GM18526 (cell line): ENCODE measurements around the gene PKNOX2.

Experiments used
- POLR2A ChIP-seq: IDR thresholded peaks from 3 replicates; pipeline ENCODE4 v1.6.1; 2011; ENCODE audit not compliant: insufficient read length; ENCODE audit errors: extremely low read depth

The PKNOX2 gene

GRCh38 chr11:125331357-125332035, 166.9 kb downstream of the PKNOX2 start:
- TF ChIP-seq POLR2A, result no peak

GRCh38 chr11:125332821-125333220, 168.3 kb downstream of the PKNOX2 start:
- no peak for TF ChIP-seq POLR2A

DNA sequence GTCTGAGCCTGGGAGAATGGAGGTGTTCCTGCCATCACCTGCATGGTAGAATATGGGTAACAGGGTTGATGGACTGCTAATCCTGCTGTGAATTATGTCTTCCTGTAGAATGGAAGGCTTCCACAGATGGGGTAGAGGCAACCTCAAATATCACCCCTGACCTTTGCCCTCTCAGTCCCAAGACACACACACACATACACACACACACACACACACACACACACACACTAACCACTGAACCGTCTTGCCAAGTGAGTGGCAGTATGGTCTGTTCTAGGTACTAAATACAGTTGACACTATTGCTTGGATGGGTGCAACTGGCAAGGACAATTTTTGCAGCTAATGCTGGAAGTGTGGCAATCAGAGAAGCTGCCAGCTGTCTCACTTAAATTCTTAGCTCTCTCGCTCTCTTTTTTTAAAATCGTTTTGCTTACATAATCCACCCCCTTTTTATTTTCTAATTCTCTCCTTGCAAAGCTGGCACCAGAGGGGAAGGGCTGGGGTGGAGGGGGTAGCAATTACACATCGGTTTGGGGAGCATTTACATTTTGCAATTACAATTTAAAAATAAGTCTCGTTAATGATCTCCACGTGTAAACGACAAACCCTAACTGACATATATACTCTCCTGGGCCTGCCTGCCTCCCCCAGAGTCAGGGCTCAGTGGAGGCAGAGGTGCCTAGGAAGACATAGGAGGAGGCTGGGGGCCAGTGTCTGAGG, 169.0 kb downstream of the PKNOX2 start:
- no peak for TF ChIP-seq POLR2A

DNA sequence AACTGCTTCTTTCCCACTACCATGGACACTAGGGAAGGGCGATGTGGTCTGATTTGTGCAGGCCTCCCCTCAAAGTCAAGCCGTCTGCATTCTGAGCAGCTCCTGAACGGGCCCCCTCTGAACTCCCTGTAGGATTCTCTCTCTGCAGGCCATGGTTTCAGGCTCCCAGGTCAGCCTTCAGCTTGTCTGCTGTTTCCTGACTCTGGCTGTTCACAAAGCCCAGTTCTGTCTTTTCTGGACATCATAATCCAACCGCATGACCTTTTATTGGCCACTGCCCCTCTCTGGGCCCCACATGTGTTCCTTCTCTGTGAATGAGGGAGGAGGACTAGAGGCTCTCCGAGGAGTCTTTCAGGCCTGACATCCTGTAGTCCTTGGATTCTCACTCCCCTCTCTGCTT, 170.6 kb downstream of the PKNOX2 start:
- no peak for TF ChIP-seq POLR2A

GRCh38 chr11:125337836-125338834, 173.6 kb downstream of the PKNOX2 start:
- no peak for TF ChIP-seq POLR2A

DNA sequence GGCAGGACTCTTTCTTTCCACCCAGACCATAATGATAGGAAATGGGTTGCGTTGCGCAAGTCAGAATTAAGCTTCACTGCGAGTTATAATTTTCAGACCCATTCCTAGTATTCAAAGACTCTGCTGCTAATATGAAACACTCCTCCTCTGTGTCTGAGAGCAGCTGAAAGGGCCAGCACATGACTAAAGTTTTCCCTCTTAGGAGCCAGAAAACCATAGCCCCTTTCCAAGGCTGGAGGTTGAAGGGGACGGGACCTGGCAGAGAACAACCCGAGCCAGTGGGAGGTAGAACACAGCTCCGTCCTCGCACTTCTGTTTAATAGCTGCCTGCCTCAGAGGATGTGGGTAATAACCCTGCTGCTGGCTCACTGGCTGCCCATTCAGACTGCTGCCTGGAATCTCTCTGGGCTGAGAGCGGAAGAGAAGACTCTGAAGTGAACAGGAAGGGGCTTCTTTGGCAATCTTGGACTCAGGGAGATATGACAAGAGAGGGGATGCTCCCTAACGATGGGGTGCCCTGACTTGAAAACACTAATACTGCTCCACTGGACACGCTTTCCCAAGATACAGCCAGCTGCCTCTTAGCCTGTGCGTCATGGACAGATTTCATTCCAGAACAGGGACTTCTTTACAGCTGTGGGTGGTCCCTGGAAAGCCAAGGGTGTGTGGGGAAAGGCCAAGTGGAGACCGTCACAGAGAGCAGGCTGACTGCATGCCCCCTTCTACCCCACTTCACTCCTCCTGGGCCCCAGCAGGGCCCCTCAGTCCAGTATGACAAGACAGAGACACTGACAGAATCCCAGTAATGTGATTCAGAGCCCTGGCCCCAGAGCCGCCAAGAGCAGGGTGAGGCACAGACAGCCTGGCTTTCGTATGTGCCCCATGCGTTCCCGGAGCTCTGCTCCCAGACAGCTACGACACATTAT, 174.6 kb downstream of the PKNOX2 start:
- no peak for TF ChIP-seq POLR2A

- TF ChIP-seq POLR2A, result no peak
These were observed 177.1 kb downstream of the PKNOX2 start for GRCh38 chr11:125341676-125342075.

DNA sequence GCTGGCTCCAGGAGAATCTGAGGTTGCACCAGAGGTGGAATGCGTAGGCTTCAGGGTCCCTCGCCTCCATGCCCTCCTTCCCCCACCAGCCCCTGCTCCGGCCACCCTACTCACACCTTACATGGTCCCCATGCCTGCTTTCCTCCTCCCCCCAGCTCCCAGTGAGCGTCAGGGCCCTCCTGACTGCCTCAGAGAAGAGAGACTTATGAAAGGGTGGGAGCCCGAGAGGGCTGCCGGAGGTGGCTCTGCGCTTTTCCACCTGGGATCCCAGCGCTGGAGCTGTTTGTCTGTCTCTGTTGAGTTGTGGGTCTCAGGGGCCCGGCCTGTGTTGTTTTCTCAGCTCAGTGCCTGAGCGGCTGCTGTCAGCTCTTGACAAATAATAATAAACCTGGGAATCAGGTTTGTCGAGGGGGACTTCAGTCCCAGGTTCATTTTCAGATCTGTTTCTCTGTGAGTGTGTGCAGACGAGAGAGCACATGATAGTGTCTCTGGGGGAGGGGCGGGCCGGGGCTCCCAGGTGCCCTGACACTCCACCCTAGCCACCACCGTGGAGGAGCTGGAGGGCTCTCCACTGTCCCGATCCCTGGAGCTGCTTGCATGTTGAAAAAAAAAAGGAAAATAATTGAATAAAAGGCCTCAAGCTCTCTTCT, 177.9 kb downstream of the PKNOX2 start:
- no peak for TF ChIP-seq POLR2A

GRCh38 chr11:125343086-125343717, 178.7 kb downstream of the PKNOX2 start:
- no peak for TF ChIP-seq POLR2A

DNA sequence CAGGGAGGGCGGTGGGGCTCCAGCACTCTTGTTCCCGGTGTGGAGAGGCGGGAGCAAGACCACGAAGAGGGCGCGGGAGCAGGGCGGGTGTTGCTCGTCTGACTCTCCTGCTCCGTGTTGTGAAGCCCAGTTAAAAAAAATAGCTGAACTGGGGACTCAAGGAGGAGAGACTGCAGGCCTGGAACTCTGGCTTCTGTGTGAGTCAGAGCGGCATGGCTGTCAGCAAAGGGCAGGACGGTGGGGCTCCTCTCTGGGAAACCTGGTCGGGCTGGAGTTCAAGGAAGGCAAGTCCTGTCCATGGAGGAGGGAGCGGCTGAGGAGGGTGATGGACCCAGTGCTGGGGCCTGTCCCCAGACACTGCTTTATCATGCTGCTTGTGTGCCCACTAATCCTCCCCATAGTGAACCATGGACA, 179.2 kb downstream of the PKNOX2 start:
- no peak for TF ChIP-seq POLR2A

DNA sequence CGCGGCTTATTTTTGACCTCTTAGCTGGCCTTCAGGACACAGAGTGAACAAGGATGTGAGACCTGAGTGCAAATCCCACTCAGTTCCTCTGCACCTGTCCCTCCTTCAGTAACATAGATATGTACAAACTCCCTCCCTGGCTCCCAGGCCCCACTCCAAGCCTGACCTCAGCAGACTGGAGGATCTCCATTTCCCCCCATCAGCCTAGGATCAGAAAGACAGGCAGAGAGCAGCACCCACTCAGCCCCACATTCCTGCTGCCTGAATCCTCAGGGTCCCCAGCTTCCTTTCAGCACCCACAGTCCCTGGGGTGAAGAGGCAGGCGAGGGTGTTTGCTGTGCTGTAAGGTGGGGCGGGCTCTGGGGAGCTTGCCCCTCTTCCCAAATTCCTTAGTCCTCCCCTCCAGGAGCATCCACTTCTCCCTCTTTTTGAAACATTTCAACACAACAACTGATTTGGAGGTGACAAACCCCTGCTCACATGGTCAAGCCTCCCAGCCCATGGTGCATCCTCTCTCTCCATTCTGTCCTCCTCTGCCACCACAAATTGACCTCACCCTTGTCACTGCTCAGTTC, 180.4 kb downstream of the PKNOX2 start:
- TF ChIP-seq POLR2A, result no peak

DNA sequence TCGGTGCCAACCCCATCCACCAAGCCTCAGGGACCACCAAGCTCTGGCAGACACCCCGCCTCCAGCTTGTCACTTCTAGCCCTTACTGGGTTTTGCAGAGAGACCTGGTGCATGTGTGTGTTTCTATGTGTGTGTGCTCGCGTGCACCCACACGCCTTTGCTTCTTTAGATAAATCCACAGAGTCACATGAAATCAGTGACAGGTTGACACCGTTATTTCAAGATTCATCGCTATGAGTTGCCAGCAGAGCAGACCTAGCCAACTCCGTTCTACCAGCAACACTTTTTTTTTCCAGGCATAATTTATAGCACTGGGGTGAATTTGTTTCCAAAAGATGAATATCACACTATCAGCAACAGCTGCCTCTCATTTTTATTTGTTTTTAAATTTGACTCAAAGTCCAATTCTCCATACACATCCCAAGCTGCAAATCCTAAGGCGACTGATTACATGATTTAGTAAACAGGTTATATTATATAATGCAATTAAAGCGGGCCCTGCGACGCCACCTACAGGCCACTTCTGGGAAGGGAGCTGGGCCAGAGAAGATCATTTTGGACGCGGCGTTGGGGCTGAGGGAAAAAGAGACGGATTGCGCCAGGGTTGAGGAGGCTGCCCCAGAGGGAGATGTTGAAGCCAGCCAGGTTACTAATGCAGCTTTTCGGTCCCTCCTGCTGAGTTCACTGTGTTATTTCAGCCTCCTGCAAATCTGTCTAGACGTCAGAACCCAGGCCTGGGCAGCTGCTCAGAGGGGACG, 181.0 kb downstream of the PKNOX2 start:
- no peak for TF ChIP-seq POLR2A

DNA sequence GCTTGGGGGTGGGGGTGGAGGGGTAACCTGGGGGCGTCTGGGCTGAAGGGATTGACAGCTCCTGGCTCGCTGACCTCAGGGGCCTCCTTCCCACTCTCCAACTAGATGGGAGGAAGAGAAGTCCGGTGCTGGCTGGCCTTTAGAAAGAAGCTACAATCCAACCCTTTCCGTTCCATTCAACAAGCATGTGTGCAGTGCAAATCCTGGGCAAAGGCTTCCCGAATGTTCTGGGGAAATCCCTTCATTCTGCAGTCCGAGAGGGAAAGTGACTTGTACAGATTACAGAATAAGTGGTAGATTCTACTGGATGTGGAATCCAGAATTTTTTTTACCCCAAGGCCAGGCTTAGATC, 181.6 kb downstream of the PKNOX2 start:
- TF ChIP-seq POLR2A, result no peak
